Measurements from ENCODE around the gene PSMA4. TPM values are rescaled to one million over a fixed set of nuclear protein-coding genes. Genes with fewer than 3 reads are reported as not detected.

Gene PSMA4
- polyA plus RNA-seq, 1 of the 3 experiments (the other 2 are of a cell fraction) = 212 TPM

Small RNA genes within 50 kb of the gene (small RNA-seq; reads per million reads assigned to genes)
- 0 reads per million in 7 experiments for gene AC067863.2

Other genes starting within 250 kb of the PSMA4 start
- gene SKIC8, start 240.8 kb upstream of the PSMA4 start, polyA plus RNA-seq (2012; rRNA removed) = 78.8 and 124 TPM in 2 replicates
- gene CRABP1, start 200.1 kb upstream of the PSMA4 start, polyA plus RNA-seq (2012; rRNA removed) = 1.0 and 1.6 TPM in 2 replicates
- 9.5 and 13.7 TPM in 2 replicates for gene IREB2, start 102.2 kb upstream of the PSMA4 start, polyA plus RNA-seq (2012; rRNA removed)
- 2.2 and 2.8 TPM in 2 replicates for gene HYKK, start 32.9 kb upstream of the PSMA4 start, polyA plus RNA-seq (2012; rRNA removed)
- 5.3 and 5.5 TPM in 2 replicates for gene CHRNA5, start 25.1 kb downstream of the PSMA4 start, polyA plus RNA-seq (2012; rRNA removed)
- 2.3 and 6.3 TPM in 2 replicates for gene CHRNA3, start 80.6 kb downstream of the PSMA4 start, polyA plus RNA-seq (2012; rRNA removed)
- gene CHRNB4, start 100.8 kb downstream of the PSMA4 start, polyA plus RNA-seq (2012; rRNA removed) = 0.30 and 0.55 TPM in 2 replicates

All from SK-N-SH (cell line).